Measurements from ENCODE around the gene VAV1.

- TF ChIP-seq, protein P1, sequence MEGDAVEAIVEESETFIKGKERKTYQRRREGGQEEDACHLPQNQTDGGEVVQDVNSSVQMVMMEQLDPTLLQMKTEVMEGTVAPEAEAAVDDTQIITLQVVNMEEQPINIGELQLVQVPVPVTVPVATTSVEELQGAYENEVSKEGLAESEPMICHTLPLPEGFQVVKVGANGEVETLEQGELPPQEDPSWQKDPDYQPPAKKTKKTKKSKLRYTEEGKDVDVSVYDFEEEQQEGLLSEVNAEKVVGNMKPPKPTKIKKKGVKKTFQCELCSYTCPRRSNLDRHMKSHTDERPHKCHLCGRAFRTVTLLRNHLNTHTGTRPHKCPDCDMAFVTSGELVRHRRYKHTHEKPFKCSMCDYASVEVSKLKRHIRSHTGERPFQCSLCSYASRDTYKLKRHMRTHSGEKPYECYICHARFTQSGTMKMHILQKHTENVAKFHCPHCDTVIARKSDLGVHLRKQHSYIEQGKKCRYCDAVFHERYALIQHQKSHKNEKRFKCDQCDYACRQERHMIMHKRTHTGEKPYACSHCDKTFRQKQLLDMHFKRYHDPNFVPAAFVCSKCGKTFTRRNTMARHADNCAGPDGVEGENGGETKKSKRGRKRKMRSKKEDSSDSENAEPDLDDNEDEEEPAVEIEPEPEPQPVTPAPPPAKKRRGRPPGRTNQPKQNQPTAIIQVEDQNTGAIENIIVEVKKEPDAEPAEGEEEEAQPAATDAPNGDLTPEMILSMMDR (IDR thresholded peaks at IDR 0.05), result no peak
- TF ChIP-seq, protein P2, sequence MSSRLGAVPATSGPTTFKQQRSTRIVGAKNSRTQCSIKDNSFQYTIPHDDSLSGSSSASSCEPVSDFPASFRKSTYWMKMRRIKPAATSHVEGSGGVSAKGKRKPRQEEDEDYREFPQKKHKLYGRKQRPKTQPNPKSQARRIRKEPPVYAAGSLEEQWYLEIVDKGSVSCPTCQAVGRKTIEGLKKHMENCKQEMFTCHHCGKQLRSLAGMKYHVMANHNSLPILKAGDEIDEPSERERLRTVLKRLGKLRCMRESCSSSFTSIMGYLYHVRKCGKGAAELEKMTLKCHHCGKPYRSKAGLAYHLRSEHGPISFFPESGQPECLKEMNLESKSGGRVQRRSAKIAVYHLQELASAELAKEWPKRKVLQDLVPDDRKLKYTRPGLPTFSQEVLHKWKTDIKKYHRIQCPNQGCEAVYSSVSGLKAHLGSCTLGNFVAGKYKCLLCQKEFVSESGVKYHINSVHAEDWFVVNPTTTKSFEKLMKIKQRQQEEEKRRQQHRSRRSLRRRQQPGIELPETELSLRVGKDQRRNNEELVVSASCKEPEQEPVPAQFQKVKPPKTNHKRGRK (CRISPR knock-in tag; IDR thresholded peaks at IDR 0.05; ENCODE audit: borderline replicate concordance), result no peak
- TF ChIP-seq, protein P3, sequence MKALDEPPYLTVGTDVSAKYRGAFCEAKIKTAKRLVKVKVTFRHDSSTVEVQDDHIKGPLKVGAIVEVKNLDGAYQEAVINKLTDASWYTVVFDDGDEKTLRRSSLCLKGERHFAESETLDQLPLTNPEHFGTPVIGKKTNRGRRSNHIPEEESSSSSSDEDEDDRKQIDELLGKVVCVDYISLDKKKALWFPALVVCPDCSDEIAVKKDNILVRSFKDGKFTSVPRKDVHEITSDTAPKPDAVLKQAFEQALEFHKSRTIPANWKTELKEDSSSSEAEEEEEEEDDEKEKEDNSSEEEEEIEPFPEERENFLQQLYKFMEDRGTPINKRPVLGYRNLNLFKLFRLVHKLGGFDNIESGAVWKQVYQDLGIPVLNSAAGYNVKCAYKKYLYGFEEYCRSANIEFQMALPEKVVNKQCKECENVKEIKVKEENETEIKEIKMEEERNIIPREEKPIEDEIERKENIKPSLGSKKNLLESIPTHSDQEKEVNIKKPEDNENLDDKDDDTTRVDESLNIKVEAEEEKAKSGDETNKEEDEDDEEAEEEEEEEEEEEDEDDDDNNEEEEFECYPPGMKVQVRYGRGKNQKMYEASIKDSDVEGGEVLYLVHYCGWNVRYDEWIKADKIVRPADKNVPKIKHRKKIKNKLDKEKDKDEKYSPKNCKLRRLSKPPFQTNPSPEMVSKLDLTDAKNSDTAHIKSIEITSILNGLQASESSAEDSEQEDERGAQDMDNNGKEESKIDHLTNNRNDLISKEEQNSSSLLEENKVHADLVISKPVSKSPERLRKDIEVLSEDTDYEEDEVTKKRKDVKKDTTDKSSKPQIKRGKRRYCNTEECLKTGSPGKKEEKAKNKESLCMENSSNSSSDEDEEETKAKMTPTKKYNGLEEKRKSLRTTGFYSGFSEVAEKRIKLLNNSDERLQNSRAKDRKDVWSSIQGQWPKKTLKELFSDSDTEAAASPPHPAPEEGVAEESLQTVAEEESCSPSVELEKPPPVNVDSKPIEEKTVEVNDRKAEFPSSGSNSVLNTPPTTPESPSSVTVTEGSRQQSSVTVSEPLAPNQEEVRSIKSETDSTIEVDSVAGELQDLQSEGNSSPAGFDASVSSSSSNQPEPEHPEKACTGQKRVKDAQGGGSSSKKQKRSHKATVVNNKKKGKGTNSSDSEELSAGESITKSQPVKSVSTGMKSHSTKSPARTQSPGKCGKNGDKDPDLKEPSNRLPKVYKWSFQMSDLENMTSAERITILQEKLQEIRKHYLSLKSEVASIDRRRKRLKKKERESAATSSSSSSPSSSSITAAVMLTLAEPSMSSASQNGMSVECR (CRISPR knock-in tag; IDR thresholded peaks at IDR 0.05; ENCODE audit: borderline replicate concordance), result no peak
- no peak for TF ChIP-seq ZNF416 (CRISPR knock-in tag; IDR thresholded peaks at IDR 0.05)
- no peak for TF ChIP-seq HMGXB4 (CRISPR knock-in tag; IDR thresholded peaks at IDR 0.05)
- no peak for TF ChIP-seq E2F4 (CRISPR knock-in tag; IDR thresholded peaks at IDR 0.05; ENCODE audit: borderline replicate concordance, low read depth)
- TF ChIP-seq CREM (CRISPR knock-in tag; IDR thresholded peaks at IDR 0.05), result no peak
- no peak for TF ChIP-seq GRHL2 (CRISPR knock-in tag; IDR thresholded peaks at IDR 0.05; ENCODE audit: insufficient replicate concordance, severe bottlenecking)
- TF ChIP-seq NR1H2 (CRISPR knock-in tag; IDR thresholded peaks at IDR 0.05), result no peak
- TF ChIP-seq EMX1 (CRISPR knock-in tag; IDR thresholded peaks at IDR 0.05), result no peak
These were observed 919 bp downstream of the VAV1 start for GRCh38 chr19:6773323-6773931.
